Stimulated activated CD4-positive, alpha-beta T cell treated with anti-CD3 and anti-CD28 coated beads, Interleukin-15, amount 100 ng/mL, for 24 hours (primary cell): ENCODE results near the gene FBXO8.
A peak's percentile ranks its signal among the peaks of the same experiment; 100 is the strongest.
"Not testable (repeated sequence)": the region's sequence is repeated elsewhere in the genome, so short reads cannot be mapped to it uniquely, and the experiment has no call there.

Source experiments
- DNase-seq: peaks from one replicate; pipeline ENCODE4 v3.0.0-alpha.2; 2020

Gene FBXO8

DNA sequence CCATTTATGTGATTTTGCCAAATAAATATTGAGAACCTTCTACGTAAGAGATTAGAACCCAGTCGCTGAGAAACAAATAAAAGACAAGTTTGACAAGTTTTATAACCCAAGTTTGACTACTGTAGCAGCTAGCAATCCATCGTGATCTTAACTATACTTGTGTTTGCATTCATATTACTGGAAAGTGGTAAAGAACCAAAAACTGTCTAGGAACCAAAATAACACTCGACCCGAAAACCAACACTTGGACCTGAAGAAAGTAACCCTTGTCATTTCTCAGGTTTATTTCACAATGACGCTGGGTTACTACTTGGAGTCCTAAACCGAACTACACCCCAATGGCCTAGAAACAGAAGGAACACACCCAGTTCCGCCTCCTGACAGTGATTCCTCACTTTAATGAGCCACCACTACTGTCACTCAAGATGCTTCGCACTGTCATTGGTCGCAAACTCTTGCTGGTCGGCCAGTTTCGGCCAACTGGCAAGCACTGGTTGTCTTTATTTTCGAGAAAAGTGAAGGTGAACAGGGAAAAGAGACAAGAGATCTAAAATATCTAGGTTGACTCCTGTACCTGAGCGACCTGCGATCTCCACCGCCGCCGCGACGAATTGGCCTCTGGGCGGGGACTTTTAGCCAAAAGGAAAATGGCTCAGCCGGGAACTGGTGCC lies 496 bp downstream of the FBXO8 start:
- peak; percentile 80 for DNase-seq

DNA sequence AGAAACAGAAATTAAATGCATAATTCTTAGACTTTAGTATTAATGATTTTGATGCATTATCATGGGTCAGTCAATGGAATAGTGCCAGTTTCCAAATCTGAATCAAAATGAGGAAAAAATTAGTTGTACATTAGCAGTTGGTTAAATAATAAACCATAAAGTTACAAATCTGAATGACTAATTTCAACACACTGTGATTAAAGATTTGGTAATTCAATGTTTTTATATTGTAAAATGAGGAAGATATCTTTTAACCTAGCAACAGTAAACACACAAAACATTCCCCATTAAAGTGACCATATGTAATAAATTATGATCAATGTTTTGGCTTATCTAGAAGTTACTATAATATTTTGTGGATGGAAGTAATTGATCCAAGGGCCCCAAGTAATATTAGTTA lies 1.6 kb downstream of the FBXO8 start:
- DNase-seq = no peak

DNA sequence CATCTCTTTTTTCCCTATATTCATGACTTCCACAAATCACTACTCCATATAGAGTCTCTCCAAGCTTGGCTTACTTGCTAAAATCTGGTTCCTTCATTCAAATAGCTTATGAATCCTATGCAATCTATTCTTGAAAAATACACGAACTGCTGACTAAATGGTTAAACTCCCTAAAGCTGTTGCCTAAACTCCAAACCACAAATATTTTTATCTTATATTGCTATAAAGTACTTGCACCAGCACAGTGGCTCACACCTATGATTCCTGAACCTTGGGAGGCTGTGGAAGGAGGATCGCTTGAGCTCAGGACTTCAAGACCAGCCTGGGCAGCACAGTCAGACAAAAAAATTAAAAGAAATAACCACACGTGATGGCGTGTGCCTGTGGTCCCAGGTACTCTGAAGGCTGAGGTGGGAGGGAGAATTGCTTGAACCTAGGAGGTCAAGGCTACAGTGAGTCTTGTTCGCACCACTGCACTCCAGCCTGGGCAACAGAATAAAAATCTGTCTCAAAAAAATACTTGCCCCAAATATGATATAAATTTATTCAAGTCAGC lies 2.2 kb downstream of the FBXO8 start:
- DNase-seq = no peak

DNA sequence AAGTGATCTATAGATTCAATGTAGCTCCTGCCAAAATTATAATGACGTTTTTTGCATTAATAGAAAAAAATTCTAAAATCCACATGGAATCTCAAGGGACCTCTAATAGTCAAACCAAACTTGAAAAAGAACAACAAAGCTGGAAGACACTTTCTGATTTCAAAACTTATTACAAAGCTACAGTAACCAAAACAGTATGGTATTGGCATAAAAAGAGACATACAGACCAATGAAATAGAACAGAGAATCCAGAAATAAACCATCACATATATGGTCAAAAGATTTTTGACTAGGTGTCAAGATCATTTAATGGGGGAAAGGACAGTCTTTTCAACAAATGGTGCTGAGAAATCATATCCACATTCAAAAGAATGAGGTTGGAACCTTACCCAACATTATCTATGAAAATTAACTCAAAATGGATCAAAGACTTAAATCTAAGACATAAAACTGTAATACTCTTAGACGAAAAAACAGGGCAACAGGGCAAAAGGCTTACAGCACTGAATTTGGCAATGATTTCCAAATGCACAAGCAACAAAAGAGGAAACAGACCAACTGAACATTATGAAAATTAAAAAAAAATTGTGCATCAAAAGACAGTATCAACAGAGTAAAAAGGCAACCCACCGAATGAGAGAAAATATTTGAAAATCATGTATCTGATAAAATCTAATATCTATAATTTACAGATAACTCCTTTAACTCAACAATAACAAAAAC lies 3.9 kb downstream of the FBXO8 start:
- no peak for DNase-seq

DNA sequence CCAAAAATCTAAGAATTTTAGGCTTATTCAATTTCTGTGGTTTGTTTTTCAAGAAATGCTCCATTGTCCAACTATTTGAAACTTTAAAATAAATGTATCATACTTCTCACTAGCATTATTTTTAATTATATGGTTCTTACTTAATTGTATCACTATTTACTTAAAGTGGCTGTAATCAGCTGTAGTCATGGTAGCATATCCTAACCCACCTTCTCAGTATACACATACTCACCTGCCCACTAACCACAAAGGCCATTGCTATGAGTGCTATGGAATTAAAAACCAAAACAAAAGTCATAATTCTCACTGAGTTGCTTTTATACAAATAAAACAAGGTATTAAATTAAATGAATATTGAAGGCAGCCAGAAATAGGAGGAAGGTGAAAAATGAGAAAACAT lies 5.0 kb downstream of the FBXO8 start:
- no peak for DNase-seq

DNA sequence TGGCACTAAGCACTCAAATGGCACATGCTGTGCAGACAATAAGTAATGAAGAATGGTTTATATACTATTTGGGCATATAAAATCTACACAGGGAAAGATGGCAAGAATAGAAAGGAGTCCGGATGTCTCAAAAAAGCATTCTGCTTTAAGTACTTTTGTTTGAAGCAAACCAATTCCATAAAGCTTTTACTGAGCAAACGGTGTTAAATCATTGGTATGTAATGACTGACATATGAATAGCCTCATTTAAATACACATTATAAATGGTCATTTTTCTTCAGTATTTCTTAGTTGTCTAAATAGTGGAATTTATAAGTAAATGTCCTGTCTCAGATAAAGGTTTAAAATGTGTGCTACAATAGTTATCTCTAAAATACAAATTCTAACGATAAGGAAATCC lies 6.0 kb downstream of the FBXO8 start:
- DNase-seq = no peak

DNA sequence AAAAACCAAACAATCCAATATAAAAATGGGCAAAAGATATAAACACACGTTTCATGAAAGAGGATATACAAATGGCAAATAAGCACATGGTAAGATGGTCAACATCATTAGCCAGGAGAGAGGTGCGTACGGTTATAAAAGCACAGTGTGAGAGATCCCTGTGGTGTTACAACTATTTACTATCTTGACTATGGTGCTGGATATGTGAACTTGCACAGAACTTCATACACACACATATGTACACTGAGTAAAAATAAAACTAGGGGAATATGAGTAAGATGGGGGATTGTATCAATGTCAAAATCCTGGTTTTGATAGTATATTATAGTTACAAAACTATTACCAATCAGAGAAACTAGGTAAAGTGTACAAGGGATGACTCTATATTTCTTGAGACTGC lies 8.4 kb downstream of the FBXO8 start:
- no peak for DNase-seq

DNA sequence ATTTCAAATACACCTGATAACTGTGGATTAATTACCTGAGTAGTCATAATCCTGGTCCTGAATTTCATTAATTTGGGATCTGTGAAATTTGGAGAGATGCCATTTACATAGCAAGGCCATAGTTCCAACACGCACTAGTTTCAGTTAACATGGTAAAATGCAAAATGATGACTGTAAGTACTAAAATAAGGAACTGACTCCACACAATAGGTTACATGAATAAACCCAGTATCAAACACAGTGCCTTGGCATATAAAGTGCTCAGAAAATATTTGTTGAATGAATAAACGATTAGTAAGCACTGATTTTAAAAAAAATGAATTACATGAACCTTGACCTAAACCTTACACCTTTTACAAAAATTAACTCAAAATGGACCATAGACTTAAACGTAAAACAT lies 9.0 kb downstream of the FBXO8 start:
- no peak for DNase-seq

DNA sequence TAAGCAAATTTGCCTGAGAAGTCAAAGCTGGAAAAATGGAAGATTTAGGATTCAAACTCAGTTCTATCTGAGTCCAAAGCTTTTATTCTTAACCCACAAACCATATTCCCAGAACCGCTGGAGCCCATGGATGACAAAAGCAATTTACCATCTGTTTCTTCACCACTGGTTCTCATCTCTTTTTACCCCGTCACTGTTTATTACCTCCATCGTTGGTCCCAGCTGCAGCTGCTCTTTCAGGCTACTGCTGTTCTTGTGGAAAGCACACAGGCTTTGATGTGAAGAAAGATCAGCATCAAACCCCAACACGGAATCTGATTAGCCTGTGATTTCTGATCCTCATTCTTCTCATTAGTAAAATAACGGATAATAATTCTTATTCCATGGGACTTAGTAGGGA lies 9.5 kb downstream of the FBXO8 start:
- DNase-seq = no peak

DNA sequence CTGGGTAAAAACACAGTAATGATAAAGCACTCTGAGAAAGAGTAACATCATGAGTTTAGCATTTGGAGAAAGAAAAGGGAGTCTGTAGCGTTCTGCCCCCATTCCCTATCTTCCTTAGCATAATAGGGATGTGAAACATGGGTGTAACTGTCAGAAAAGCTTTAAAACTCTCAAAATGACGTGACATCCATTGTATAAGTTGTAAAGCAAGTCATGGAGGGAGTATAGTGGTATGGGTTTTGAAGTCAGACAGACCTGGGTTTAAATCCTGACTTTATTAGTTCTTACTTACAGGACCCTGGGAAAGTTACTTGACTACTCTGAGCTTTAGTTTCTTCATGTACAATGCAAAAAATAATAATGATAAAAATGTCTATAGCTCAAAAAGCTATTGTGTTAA lies 17.1 kb downstream of the FBXO8 start:
- DNase-seq = no peak

DNA sequence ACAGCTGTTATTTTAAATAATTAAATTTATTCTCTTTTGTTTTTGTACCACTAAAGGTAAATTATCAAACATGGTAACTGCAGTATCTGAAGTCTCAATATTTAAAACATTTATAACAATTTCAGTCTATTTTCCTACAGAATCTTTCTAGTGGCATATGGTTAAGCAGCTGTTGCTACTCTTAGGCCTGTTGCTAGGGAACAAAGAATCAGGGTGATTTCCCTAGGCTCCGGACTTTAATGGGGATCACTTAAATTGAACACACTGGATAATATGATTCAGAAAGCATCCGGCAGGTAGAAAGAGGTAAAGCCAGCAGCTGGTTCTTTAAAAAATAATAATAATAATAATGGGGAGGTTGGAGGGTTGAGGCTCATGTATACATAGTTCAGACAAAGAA lies 17.6 kb downstream of the FBXO8 start:
- DNase-seq = no peak

DNA sequence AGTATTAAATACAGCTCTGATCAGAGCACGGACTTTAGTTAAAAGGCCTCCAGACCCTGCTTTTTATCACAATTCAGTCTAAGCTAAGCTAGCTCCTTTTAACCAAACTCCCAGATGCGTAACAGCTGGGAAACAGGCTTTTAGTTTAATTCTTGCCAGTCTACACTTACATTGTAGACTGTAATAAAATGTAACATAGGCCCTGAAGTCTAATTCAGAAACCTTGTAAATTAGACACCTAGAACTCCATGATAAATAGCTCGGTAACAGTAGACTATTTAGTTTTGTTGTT lies 20.1 kb downstream of the FBXO8 start:
- DNase-seq = no peak

DNA sequence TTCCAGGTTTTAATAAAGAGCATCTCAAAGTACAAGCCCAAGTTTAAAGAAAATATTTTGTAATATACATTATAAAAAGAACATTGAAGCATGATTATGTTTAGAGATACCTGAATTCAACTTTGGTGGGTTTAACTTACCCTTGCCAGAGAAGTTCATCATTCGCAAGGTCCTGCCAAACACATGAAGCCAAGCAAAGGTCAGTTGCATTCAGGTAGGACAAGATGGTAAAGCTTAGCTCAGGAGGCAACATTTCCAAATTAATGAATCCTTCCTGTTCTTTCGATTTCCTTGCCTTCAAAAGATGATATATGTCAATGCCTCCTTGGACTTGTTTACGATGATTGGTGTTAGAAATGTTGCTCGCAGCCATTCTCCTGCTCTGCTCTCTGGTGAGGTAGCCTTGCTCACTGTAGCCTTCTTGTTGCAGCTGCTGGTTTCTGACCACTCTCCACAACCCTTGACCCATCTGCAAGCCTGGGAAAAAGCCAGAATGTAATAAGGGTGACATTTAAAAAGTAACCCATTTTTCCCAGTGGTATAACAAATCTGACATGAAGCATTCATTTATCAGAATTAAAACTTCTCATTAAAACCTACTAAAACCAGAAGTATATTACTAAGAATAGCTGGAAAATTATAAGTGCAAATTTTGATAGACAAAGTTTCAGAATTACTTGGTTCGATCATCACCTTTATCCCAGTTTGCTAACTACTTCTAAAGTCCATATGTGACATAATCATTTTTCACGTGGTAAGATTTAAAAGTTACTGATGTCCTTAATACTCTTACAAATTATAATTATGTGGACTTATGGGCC lies 20.6 kb downstream of the FBXO8 start:
- DNase-seq = no peak

DNA sequence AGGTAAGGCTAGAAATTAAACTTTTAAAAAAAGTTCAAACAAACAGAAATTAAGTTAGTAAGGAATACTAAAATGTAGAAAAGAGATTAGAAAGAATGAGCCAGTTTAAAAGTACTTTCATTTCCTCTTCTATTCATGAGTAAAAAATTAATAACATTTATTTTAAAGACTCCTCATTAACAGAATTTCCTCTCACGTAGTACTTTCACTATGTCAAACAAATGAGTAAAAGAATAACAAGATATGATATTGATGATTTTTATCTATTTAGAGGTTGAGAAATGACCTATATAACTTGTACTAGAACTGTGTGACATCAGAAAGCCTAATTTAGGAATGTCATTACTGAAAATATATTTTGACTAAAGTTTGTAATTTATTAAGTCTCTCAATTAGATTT lies 22.0 kb downstream of the FBXO8 start:
- DNase-seq = not testable (repeated sequence)

DNA sequence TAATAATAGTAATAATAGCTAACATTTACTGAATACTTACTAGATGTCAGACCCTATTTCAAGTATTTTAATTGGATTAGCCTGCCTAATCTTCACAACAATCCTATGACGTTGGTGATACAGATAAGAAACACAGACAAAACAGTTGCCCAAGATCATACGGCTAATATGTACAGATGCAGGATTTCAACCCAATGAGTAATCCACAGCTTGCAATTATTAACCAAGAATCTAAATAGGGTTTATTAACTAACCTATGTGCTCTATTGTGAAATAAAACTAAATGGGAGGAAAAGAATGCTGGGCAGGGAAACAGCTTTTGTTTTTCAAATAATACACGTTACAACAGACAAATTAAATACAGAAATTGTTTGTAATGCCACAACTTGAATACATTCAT lies 23.4 kb downstream of the FBXO8 start:
- DNase-seq = no peak

DNA sequence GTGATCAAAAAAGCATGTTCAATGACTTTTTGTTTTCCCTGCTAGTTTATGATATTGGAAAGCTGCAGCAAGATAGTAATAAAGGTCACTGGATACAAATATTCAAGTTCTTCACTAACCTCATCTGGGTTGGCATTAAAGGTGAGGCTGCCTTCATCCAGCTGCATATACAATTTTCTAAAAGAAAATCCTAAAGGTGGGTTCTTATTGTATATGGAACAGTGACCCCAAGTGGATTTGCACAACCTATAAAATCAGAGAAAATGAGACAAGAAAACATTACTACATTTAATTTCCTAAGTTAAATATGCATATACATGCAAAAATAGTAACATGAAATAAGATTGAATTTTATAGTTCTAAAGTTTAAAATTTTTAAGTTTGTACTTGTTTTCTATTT lies 23.9 kb downstream of the FBXO8 start:
- DNase-seq = no peak

DNA sequence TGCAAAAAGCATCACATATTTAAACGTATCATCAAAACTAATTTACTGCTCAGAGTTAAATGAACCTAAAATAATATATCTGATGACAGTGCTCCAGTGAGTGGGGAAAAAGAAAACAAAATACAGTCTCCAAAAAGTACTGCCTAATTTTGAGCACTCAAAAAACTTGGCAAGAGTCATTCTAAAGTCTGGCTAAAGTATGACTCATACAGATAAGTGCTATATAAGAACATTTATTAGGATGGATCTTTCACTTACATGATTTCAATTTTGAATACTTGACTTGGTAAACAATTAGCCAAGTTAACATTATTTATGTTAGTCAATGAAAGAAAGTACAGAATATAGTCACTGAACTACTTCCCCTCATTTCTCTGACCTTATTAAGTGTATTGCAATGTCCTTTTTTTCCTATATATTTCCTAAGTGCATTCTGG lies 27.2 kb downstream of the FBXO8 start:
- DNase-seq = no peak

DNA sequence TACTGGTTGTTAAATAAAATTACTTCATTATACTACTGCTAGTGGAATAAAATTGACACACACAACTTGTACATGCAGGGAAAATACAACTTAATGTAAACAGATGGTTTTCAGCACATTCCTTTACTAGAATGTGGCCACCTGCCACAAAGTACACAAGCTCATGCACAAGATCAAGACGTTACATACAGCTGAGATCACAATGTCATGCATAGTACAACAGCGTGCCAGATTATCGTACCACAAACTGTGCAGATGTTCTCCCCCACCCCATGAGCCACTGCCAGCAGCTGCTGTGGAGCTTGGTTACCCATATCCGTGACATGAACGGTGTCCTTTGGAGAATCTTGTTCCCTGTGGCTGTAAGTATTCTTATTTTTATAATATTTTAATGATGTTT lies 27.7 kb downstream of the FBXO8 start:
- DNase-seq = no peak

DNA sequence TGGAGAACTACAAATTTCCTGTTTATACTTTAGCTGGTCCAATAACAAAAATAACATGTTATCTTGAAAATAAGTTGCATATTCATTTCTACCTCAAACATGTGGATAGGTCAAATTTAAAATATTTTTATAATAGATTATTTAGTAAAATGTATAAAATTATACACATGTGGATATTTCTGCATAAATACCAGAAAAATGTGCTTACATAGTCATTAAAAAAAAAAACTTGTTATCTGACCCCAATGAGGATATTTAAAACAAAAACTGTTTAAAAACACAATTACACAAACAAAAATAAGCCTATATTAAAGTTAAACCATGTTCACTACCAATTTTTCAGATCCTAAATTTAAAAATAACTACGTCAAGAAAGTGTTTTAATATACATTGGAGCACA lies 28.1 kb downstream of the FBXO8 start:
- DNase-seq = no peak

DNA sequence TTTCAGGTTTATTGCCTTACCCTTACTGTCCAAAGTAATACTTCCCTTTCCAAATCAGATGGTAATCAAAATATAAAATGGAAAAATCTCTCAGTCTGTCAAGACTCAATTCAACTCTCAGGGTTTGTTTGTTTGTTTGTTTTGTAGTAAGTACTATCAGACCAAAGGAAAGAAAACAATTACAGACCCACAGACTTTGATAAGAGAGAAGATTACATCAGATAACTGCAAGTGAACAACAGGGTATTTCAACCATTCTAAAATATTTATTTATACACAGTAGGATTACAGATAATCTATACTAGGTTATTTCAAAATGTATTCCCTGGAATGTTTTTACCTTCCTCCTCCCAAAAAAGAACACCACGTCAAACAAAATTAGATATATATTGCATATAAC lies 28.9 kb downstream of the FBXO8 start:
- DNase-seq = no peak

DNA sequence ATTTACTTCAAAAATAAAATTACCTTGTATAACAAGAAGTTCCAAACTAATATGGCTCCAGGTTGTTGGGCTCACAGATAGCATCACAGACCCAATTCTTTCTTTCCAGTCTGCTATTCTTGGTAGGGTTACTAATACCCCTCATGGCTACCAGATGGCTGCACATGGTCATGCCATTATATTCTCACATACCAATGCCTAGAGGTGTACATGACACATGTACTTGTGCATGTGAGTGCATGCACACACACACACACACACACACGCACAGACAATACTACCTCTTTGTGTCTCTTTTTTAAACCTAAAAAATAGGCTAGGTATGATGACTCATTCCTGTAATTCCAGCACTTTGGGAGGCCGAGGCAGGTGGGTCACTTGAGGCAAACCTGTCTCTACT lies 31.1 kb downstream of the FBXO8 start:
- no peak for DNase-seq

DNA sequence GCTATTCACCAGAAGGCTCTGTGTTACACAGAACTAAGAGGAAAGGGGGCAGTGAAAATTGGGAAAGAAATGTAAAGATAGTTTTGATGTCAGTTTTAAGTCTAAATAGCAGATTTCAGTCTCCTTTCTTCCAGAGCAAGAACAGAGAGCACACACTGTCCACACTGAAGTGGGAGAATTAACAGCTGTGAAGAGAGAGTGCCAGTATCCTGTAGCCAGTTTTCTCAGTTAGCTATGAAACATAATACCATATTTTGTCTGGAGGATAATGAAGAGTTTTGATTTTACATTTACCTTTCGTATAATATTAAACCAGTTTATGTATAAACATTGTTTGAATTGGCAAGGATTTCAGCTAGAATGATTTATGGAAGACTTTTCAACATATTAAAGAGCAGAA lies 35.1 kb downstream of the FBXO8 start:
- DNase-seq = no peak

DNA sequence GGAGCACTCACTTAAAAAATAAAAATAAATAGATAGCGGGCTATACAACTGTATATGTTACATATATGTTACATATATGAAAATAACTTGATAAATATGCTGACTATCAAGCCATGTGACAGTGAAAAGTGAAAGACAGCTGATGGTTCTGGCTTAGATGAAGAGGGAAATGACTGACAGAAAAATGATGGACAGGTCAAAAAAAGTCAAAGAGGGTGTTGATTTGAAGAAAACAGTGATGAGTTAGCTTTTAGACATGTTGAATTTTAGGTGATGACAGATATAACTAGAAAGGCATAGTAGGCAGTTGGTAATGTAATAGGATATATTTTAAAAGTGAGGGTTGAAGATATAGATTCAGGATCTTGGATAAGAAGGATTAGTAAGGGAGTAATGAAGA lies 37.8 kb downstream of the FBXO8 start:
- no peak for DNase-seq

DNA sequence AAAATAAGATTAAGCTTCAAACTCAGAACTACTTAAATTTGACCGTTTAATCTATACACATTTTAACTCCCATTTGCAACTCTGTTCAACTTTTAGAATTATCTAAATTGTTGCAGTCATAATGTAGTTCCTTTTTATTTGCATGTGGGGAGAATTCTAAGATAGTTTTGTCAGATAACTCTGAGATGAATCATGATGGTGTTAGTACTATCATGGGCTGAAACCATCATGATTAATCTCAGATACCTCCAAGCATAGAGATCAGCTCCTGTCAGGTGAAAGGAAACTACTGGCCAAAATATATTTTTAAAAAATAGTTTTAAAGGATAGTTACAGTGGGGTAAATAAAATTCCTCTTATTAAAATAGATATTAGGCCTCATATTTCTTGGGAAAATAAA lies 39.0 kb downstream of the FBXO8 start:
- no peak for DNase-seq
